Upper lobe of left lung (tissue), 4 donors: Measurements from ENCODE around the gene CDK7.

Experiments used
- CTCF ChIP-seq, 6 experiments: fragments of 450-650 bp in 4 of 6; fragments of 200-600 bp in 2 of 6; sonication (generic) in 2 of 6; IDR thresholded peaks; one replicate each; pipeline ENCODE4 v1.5.1; 2016 to 2019; ENCODE audit warnings: antibody characterized with exemption in 6 of 6
- EP300 ChIP-seq, 4 donors: sonication (generic); formaldehyde crosslinking; IDR thresholded peaks; one replicate each; pipeline ENCODE4 v1.5.1; 2017; ENCODE audit warnings: antibody characterized with exemption in 4 of 4, control low read depth in 2 of 4
- POLR2A ChIP-seq, 4 donors: fragments of 450-650 bp; IDR thresholded peaks; one replicate each; pipeline ENCODE4 v1.5.1; 2016 to 2017; ENCODE audit warnings: antibody characterized with exemption in 4 of 4, mild to moderate bottlenecking in 2 of 4
- POLR2AphosphoS5 ChIP-seq, 2 donors: sonication (generic); formaldehyde crosslinking; IDR thresholded peaks; one replicate each; pipeline ENCODE4 v1.5.1; 2017; ENCODE audit warnings: antibody characterized with exemption in 2 of 2

GRCh38 chr5:69317391-69317790 lies 82.7 kb downstream of the CDK7 start:
- TF ChIP-seq CTCF (IDR thresholded peaks at IDR 0.05) = no peak
- TF ChIP-seq POLR2AphosphoS5 (IDR thresholded peaks at IDR 0.05) = no peak
- no peak for TF ChIP-seq EP300 (IDR thresholded peaks at IDR 0.05)
- no peak for TF ChIP-seq POLR2A (IDR thresholded peaks at IDR 0.05)
